ENCODE data around the gene TK2.

The TK2 gene

DNA sequence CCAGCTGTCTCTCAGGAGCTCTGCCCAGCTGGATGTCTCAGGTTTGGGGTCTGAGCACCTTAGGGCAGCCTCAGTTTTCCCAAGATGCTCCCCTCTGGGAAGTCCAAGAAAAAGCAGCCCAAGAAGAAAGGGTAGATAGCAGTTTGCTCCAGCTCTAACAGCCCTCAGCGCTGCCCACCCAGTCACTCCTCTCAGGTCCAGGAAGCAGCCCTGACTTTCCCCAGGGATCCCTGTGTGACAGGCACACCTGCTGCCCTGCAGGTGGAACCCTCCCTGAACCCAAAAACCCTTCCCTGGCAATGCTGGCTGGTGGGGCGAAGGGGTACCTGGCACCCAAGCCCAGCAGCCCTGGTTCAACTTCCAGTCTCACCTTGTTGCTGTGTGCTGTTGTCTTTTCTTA, 74.7 kb downstream of the TK2 start:
- TF ChIP-seq, protein P1, sequence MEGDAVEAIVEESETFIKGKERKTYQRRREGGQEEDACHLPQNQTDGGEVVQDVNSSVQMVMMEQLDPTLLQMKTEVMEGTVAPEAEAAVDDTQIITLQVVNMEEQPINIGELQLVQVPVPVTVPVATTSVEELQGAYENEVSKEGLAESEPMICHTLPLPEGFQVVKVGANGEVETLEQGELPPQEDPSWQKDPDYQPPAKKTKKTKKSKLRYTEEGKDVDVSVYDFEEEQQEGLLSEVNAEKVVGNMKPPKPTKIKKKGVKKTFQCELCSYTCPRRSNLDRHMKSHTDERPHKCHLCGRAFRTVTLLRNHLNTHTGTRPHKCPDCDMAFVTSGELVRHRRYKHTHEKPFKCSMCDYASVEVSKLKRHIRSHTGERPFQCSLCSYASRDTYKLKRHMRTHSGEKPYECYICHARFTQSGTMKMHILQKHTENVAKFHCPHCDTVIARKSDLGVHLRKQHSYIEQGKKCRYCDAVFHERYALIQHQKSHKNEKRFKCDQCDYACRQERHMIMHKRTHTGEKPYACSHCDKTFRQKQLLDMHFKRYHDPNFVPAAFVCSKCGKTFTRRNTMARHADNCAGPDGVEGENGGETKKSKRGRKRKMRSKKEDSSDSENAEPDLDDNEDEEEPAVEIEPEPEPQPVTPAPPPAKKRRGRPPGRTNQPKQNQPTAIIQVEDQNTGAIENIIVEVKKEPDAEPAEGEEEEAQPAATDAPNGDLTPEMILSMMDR (IDR thresholded peaks at IDR 0.05) = no peak

DNA sequence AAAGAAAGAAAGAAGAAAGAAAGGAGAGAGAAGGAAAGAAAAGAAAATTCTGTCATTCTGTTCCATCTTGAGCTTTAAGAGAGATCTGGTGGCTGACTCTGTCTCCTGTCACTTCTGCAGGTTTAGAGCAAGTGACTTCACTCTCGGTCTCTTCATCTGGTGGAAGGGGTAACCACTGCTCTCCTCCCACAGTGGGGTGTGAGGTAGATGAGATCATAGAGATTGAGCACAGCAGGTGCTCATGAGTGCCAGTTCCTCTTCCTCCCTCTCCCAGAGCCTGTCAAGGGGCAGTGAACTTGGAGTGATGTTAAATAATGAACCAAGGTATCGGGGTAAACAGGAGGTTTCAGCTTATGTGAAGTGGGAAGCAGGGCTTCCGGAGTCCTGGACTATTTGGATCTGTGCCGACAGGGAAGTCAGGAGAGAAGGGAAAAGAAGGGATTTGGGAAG, 75.1 kb downstream of the TK2 start:
- TF ChIP-seq, protein P1 (IDR thresholded peaks at IDR 0.05) = no peak

DNA sequence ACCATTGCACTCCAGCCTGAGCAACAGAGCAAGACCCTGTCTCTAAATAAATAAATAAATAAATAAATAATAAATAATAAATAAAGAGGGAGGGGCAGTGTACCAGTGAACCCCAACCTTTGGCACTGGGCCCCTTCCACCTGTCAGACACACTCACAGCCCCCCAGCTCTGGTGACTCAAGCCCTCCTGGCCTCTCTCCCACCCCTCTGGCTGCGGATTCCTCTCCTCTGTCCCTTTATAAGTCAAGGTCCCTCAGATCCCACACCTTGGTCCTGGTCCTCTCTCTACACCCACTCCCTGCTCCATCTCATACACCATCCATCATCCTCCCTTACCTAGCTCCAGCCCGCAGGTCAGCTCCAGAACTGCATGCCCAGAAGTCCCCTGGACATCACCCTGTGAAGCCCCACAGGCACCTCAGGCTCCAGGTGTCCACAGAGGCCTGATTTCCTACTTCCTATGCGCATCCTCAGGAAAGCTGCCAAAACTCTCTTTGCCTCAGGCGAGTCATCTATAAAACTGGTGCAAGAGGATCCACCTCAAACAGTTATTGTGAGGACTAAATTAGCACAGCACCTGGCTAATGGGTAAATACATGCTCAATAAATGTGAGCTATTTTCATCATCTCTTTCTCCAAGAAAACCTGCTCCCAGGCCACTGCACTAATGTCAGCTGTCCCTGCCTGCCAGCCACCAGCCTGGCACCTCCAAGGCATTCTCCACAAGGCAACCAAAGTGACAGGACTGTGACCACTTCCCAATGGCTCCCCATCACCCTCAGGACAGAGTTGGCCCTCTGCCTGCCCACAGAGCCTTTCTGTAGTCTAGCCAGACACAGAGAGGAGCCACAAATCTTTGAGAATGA, 76.0 kb downstream of the TK2 start:
- TF ChIP-seq, protein P1 (IDR thresholded peaks at IDR 0.05) = no peak

DNA sequence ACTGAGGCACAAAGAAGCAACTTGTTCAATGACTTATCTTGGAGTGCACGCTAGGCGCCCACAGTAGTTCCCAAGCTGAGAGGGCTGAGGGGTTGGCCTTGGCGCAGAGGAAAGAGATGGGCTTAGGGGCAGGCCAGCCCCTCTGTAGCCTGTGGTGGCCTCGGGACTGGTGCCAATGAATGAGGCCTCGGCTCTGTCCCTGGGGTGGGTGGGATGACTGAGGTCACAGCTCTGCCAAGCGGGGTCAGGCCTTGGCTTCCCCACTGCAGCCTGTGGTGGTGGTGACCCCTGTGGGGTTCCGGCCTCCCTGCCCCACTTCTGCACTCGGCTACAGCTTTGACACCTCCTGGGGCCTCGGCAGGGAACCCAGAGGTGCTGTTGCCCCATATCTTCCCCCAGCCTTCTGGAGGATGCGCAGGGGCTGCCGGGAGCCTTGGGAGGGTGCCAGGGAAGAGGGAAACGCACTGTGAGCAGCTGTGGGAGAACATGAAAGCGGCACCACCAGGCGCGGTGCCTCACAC, 76.8 kb downstream of the TK2 start:
- TF ChIP-seq, protein P1 (IDR thresholded peaks at IDR 0.05) = no peak

DNA sequence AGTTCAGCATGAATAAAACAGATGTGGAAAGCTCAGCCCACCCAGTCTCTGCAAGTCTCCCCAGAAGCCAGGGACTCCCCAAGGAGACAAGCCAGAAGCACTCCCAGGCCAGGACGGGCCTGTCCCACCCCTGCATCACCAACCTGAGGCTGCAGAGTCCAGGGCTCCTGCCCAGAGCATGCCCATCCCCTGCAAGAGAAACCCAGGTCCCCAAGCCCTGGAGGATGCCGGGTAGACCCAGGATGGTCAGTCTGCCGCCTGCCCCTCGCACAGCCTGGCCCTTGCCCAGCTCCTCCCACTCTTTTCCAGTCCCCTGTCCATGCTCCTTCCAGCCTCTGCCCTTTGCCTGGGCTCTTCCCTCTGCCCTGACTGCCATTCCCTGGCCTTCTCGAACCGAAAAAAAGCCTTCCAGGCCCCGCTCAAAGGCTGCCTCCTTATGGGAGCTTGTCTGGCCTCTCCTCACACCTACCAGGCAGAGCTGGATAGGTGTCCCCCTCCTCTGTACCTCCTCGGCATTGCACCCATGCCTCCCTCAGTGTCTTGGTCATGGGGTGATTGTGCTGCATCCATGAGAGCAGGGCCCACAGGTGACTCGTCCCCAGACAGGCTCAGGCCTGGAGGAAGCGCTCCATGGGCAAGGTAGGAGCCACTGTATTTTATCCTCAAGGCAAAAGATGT, 78.1 kb downstream of the TK2 start:
- TF ChIP-seq, protein P1 (IDR thresholded peaks at IDR 0.05) = no peak

DNA sequence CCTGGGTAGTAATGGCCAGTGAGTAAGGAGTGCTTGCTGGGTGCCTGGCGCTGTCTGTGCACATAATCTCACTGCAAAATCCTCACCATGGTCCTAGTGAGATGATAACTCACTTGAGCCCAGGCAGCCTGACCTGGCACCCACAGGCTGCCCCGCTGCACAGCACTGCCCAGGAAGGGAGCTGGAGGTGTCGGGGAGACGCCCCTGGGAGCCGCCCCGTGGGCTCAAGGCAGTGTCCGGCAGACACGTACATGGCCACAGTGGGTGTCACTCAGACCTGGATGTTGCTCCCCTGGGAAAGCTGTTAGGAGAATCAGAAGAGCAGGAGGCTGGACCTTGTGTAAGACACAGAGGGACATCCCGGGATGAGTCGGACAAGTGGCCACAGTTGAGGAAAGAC, 78.7 kb downstream of the TK2 start:
- TF ChIP-seq, protein P1 (IDR thresholded peaks at IDR 0.05) = no peak

DNA sequence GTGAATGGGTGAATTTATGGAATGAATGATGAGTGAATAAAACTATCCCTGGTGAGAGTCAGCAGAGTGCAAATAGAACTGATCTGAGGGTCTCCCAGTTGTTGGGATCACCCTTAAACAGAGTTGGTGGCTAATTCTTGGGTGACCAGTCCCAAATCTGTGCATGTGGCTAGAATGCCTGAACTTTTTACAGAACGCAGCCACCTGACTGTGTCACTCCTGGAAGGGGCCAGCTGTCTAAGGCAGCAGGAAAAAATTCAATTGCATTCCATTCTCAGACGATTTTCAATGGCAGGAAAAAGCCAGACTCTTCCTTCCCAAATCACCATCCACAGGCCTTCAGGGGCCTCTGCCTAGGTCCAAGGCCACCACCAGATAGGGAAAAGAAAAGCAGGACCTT, 79.4 kb downstream of the TK2 start:
- TF ChIP-seq, protein P1 (IDR thresholded peaks at IDR 0.05) = no peak
